NCI-H146 (cell line): ENCODE measurements around the gene DPP7.
"Not testable (repeated sequence)": the region's sequence is repeated elsewhere in the genome, so short reads cannot be mapped to it uniquely, and the experiment has no call there.

Source experiments
- DNase-seq: peaks from one replicate; lab custom pipeline; 2025; lab: John Stamatoyannopoulos, UW

DPP7 gene

DNA sequence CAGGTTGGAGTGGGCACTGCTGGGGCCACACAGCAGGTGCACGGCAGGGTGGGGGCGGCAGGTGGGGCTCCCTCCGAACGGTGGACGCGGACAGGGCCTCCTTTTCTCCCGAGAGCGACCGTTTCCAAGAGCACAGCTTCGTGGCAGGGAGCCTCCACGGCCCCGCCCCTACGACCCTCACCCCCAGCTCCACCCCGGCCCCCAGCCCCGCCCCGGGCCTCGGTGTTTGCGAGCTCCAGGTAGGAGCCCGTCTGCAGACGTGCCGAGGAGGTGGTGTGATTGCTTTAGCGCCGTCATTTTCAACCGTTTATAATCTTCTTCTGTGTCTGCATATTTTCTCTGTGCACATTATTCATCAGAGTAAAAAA lies 33.2 kb upstream of the DPP7 start:
- no peak for DNase-seq

DNA sequence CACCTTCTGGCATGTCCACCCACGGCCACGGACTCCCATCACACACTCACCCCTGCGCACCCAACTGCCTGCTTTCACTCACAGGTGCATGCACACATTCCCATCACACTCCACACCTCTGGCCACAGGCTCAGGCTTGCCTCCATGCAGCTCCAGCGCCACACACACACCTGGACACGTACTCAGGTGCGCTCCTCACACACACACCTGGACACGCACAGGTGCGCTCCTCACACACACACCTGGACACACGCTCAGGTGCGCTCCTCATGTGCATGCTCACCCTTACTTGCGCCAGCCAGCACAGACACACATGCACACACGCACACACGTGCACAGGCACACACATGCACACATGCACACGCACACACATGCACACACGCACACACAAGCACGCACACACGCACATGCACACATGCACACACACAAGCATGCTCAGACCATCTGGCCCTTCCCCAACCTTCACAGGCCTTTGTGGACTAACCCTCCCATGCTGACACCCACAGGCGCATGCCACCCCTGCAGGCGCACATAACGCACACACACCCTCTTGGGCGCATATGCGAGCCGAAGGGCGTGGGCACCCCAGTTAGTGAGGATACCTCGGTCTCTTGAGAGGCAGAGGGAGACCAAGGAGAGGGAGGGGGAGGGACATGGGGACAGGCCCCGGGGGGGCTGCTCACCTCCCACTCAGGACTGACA lies 32.7 kb upstream of the DPP7 start:
- DNase-seq: no peak

DNA sequence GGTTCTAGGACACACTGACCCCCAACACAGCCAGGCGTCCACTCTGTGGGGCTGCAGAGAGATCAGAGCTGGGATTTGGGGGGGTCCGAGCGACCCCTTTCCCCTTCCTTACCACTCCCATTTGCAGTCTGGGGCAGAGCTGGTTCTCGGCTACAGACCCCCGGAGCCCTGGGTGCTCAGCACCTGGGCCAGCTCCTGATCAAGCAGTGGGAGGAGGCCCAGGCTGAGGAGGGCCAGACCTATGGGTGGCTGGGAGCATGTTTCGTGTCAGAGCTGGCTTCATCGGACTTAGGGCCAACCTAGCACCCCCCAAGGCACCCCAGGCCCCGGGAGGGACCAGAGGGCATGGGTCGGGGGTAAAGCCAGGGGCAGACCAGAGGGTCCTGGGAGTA lies 32.0 kb upstream of the DPP7 start:
- DNase-seq: no peak

DNA sequence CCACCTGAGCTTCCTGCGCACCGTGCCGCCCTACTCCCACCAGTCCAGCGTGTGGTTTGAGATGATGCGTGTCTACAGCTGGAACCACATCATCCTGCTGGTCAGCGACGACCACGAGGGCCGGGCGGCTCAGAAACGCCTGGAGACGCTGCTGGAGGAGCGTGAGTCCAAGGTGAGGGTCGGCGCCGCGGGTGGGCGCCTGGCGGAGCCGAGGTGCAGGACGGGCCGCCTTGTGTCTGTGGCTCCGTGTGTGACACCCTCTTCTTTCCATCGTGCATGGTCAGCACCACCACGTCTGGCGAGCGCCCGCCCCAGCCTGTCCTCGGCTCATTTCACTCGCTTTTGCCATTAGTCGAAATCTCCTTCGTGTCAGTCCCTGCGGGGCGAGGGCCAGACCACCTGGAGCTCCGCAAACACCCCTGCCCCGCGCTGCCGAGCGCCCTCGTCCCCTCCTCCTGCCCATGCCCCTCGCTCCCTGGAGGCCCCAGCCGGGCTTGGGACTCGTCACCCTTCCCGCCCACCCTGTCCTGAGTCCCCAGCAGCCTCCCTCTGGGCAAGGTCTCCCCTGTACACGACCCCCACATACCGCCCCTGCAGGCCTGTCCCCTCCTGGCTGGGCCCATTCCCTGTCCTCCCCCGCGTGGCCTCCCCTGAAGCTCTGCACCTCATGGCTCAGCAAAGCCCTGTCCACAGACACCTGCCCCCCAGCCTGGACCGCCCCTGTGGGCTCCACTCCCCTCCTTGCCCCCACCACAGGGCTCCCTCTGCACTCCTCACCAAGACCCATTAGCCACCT lies 31.4 kb upstream of the DPP7 start:
- no peak for DNase-seq

DNA sequence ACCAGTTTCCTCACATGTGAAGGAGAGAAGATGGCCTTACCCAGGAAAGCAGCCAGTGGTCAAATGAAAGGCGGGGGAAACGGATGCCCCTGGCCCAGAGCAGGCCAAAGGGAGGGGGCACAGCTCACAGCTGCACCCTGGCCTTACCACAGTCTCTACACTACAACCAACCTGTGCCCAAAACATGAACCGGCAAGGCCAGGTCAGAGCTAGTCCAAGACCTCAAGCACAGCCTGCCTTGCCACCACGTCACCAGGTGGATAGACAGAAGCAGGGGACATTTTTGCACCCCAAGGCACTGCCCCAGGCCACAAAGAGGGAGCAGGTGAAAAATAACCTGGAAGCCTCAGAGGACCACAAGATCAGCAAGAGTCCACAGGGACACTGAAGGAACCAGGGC lies 28.9 kb upstream of the DPP7 start:
- DNase-seq: no peak

DNA sequence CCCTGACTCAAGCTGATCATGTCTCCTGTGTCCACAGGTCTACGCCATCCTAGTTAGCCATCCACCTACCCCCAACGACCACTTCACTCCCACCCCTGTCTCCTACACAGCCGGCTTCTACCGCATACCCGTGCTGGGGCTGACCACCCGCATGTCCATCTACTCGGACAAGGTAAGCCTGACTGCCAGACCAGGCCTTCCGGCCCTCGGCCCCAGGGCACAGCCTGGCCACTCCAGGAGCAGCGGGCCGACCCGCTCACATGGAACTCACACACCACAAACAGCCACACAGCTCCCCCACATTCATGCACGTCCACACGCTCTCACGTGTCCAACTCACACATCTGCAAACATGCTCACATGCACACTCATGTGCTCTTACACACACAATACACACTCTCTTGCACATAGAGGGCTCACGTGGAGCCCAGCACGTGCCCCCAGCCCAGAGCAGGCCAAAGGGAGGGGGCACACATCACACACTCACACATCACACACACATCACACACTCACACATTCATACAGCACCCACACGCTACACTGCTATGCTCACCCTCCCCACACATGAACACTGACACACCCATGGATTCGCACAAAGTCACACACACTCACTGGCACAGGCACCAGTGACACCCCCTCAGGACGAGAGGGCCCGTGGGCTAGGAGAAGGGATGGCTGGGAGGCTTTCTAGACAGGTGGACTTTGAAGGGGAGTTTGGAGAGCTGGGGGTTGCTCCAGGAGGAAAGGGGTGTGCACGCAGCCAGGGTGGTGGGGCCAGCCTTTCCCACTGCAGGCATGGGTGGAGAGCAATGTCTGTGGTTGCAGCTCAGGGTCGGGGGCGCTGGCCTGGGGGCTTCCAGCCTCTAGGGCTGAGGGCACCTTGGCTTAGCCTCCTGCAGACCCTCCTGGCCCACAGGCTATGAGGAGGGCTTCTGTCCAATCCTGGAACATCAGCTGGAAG lies 27.7 kb upstream of the DPP7 start:
- DNase-seq: no peak

DNA sequence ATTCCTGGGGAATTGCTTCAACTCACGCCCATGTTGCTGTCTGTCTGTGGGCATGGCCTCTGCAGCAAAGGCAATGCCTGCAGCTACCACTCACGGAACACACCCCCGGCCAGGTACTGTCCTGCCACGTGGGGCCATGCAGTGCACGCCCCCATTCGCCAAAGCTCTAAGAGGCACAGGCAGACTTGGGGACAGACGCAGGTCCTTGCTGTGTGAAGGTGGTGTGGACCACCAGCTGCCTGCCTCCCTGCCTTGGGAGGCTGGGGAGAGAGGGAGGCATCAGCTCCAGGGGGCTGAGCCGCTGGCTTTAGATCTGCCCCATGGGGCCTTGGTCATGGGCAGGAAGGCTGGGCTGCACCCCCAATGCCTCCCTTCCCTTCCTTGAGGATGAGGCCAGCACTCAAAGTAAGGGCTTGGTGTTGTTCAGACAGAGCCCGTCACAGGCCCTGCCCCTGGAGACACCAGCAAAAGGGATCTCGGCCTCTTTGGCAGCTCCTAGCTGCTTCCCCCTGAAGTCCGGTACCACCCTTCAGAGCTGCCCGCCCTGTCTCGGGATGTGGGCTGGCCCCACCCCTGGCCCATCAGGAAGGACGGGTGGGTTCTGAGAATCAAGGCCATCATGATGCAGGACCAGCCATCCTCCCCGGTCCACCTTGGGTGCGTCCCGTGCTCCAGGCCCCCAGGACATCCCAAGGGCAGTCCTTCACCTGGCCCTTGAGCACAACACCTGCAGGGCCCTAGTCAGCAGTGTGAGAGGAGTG lies 26.7 kb upstream of the DPP7 start:
- no peak for DNase-seq

DNA sequence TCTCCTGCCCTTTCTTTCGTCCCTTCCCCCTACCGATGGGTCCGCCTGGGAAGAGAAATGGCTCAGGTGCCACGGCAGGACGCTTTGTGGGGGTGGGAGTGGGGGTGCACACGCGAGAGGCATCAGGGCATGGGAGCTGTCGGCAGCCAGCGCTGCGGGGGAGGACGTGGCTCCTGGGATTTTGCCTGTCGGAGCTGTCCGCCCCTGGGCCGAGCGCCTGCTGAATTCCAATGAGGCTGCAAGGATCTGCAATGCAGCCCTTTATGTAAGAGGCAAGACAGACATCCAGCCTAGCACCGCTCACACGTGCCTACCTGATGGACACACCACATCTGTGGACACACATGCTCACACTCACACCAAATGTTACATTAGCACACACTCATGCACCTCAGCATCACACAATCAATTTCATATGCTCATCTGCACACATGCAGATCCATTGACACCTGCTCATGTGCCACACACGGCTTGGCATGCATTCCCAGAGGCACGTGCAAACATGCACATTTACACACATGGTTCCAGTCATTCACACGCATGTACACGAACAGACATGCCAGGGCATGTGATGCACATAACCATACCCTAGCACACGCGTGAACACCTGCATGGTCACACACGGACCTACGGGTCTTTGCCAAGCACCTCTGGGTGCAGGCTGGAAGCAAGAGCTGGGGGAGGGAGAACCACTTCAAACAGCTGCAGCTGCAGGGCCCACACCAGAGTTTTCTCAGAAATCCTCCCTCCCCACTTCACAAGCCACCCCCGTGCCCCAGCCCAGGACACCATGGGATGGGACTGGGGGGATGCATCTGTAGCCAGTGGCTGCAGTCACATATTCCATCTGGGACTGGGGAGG lies 25.8 kb upstream of the DPP7 start:
- no peak for DNase-seq

DNA sequence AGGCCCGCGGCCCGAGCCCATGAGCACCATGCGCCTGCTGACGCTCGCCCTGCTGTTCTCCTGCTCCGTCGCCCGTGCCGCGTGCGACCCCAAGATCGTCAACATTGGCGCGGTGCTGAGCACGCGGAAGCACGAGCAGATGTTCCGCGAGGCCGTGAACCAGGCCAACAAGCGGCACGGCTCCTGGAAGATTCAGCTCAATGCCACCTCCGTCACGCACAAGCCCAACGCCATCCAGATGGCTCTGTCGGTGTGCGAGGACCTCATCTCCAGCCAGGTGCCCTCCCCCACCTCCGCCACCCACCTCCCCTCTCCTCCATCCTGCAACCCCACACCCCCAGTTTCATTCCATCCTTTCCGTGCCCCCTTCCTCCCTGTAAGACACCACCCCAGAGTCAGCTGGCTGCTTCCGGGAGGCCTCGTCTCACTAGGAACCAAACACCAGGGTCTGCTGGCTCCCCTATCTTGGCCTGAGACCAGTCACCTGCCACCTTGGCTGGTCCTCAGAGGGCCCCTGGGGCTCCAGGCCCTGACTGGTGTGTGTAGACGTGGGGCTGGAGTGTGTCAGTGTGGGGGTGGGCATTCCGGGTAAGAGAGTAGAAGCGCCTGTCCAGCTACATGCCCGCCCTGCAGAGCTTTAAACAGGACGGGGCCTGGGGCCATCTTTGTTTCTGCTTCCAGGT lies 25.1 kb upstream of the DPP7 start:
- no peak for DNase-seq

DNA sequence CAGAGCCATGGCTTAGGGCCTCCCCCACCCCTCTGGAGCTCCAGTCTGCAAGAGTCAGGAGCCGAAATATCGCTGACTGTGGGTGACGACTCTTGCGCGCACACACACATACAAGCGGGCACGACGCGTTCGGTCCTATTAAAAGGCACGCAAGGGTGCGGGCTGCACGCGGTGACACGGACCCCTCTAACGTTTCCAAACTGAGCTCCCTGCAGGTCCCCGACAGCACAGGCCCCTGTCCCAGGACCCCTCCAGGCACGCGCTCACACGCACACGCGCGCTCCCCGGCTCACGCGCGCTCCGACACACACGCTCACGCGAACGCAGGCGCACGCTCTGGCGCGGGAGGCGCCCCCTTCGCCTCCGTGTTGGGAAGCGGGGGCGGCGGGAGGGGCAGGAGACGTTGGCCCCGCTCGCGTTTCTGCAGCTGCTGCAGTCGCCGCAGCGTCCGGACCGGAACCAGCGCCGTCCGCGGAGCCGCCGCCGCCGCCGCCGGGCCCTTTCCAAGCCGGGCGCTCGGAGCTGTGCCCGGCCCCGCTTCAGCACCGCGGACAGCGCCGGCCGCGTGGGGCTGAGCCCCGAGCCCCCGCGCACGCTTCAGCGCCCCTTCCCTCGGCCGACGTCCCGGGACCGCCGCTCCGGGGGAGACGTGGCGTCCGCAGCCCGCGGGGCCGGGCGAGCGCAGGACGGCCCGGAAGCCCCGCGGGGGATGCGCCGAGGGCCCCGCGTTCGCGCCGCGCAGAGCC lies 24.4 kb upstream of the DPP7 start, which contains the start of gene GRIN1:
TSS of gene GRIN1 (plus strand) at position 433 of the 746 bp plus-strand sequence. CDS start 333 bp downstream, outside the sequence.
- DNase-seq: no peak

DNA sequence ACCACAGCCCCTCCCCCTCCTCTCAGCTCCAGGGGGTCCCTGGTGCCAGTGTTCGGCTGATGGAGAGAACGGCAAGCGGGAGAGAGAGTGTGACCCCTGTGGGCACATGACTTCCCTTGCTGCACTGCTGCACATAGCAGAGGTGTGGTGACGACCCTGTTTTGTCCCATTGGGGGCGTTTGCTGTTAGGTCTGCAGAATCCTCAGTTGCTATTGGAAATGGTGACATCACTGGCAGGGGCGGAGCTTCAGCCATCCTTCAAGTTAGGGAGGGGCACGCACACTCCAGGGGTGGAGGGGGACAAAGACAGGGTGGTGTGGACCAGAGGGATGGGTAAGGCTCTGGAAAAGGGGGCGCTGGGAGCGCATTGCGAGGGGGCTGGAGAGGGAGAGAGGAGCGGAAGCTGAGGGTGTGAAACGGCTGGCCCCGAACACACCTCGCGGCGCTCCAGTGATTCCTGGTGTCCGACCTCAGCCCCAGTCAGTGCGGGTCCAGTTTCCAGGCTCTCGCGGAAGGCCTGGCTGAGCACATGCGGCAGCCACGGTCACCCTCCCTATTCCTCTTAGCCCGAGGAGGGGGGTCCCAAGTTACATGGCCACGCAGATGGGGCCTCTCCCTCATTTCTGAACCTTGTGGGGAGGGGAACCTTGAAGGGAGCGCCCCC lies 23.7 kb upstream of the DPP7 start:
- peak; percentile 64 for DNase-seq

DNA sequence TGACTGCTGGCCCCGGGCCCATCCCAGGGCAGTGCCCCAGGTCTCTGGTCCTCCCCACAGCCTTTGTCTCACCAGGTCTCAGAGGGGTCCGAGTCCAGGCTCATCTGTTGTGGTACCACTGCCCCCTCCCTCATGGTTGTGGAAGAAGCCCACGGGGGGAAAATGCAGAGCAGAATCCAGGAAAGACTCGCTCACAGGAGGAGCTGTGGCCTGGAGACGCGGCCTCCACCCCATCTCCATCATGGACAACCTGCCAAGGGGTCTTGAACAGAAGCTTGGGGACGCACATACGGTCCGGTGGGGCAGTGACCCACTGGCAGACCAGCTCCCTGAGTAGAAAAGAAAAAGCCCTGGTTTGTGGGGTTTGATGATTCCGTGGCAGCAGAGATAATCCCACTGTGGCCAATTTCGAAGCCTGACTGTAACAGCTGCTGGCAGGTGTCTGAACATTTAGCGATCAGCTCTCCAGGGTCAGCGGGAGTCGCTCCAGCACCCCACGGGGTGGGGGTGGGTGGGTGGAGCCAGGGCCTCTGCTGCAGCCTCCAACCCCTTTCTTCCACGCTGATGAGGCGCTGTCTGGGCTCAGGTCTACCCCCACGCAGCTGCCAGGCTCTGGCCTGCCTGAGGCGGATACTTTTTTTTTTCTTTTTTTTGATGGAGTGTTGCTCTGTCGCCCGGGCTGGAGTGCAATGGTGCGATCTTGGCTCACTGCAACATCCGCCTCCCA lies 22.5 kb upstream of the DPP7 start:
- DNase-seq: peak; percentile 30

DNA sequence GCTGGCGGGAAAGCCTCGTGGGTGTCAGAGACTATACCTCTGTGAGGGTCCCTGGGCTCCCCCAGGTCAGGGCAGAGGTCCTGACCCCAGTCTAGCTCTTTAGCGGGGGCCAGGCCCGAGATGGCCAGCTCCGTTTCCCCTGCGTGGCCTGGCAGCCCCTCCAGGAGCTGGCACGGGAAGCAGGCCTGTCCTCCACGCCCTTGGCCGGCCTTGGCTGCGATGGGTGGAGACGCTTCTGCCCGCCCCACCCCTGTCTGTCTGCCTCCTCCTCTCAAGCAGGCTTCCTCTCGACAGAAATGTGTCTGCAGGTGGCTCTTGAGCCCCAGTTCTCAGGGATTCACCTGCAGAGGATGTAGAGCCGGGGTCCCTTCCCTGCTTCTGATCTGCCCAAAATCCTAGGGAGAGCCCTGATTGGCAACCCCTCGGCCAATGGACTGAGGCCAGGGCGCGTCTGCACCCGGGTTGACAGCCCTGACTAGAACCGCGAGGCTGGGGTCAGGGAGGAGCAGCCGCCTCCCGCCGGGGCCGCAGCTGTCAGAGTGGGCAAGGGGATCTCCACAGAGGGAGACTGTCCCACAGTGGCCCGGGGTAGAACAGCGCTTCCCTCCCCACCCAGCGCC lies 21.8 kb upstream of the DPP7 start:
- DNase-seq: no peak

DNA sequence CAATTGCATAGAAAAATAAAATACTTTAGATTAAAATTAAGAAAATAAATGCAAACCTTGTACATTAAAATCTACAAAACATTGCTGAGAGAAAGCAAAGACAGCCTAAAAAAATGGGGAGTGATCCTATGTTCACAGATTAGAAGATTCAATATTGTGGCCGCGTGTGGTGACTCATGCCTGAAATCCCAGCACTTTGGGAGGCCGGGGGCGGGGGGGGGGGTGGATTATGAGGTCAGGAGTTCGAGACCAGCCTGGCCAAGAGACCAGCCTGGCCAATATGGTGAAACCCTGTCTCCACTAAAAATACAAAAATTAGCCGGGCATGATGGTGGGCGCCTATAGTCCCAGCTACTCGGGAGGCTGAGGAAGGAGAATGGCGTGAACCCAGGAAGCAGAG lies 20.6 kb upstream of the DPP7 start:
- not testable (repeated sequence) for DNase-seq

DNA sequence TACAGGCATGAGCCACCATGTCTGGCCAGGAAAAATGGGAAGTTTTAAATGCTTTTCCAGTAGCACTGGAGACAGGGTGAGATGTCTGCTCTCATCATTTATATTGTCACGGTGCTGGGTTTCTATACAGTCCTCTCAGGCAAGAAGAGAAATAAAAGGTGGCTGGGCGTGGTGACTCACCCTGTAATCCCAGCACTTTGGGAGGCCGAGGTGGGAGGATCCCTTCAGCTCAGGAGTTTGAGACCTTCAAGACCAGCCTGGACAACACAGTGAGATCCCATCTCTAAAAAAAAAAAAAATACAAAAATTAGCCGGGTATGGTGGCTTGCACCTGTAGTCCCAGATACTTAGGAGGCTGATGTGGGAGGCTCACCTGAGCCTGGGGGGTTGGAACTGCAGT lies 19.7 kb upstream of the DPP7 start:
- DNase-seq: no peak

DNA sequence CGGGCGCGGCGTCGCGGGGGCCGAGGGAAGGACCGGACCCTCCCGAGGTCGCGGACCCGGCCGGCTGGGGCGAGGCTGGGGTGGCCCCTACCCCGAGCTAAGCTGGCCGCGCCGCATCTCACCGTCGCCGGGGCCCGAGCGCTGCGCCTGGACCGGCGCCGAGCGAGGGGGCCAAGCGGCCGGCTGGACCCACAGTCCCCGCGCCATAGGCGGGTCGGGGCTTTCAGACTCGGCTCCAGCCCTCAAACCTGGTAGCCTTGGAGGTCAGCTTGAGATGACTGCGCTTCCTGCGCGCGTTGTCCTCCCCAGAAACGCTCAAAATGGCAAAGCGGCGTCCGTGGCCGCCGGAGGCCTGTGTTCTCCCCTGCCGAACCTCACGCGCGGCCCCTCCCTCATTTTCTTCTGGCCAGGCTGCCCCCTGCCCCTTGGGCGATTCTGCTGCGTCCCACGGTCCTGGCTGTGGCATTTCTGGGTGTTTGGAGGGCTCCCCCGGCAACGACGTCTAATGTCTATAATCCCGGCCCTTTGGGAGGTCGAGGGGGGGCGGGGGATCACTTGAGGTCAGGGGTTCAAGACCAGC lies 15.7 kb upstream of the DPP7 start:
- DNase-seq: peak; percentile 31

DNA sequence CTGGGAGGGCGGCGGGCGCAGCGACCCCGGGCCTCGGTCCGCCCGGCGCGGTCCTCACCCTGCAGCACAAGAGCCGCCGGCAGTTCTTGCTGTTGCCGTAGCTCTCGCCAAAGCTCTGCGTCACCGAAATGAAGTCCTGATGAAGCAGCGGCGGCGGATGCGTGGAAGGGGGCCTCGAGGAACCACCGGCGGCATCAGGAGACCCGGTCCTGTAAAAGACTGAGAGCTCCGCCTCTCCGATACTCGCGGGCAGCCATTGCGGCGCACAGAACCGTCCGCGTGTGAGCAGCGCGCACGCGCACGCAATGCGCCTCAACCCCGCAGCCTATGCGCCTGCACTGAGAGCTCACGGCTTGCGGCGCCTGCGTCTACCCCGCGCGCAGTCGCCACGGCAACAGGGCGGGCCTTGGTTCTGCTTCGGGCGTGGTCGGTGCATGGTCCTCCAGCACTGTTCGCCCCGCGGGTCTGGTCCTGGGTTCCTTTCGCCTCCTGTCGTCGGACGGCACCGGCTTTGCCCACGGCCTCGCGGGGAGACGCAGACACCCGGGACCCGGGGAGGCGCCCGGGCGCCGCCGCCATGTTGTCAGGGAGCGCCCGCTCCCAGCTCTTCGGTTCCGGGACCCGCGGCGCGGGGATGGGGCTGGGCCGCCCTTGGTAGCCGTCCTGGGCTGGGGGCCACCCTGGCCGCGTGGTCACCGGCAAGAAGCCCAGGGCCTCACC lies 15.1 kb upstream of the DPP7 start:
- peak; percentile 89 for DNase-seq
